Left cardiac atrium (tissue), 4 donors: ENCODE measurements around the gene SPTBN4. TPM values are rescaled to one million over a fixed set of nuclear protein-coding genes. Genes with fewer than 3 reads are reported as not detected.
"Not testable (repeated sequence)": the region's sequence is repeated elsewhere in the genome, so short reads cannot be mapped to it uniquely, and the experiment has no call there.

Experiments used
- ATAC-seq, 2 donors: fragments of 200-7000 bp; cut with Tn5 transposase; one replicate each; pipeline ENCODE4 v1.9.1; 2020; ENCODE audit warnings: mild to moderate bottlenecking in 2 of 2, moderate library complexity in 2 of 2
- DNase-seq: peaks from one replicate; pipeline ENCODE4 v3.0.0-alpha.2; 2020
- intact Hi-C, 2 donors: fragments of 100-400 bp; cut with DNase I; formaldehyde crosslinking; loops; one replicate each; pipeline versions ENCODE4 v1.14.1 to v1.15.1; 2022 to 2023
- long read RNA-seq: library from polyadenylated mRNA; unstranded; transcript quantifications from one replicate; pipeline ENCODE4 v2.0.0, GENCODE V29; 2021
- total RNA-seq, 2 donors: library from RNA; stranded (reverse); fragmentation: NEBNext Ultra II Directional; extraction: Animal tissue kit (Norgen Biotek cat#: 25700); gene quantifications; one replicate each; pipeline ENCODE4 v1.2.1, GENCODE V29; 2021
- donor health status: DM: no; HTN: yes; CAD: no.
- donor health status: DM: no; HTN: yes; CAD: no; lungs with severe emphysema.
- donor health status: DM: yes; HTN: yes; CAD: no.
- donor health status: Dilated cardiomyopathy.

Gene SPTBN4
- 1 to 10 TPM; 3.4 to 4.8 TPM for total RNA-seq
- long read RNA-seq, partial matches to known transcripts: 0 of 1 reads
- long read RNA-seq, other reads (novel, unspliced or antisense): 1 of 1 reads

DNA sequence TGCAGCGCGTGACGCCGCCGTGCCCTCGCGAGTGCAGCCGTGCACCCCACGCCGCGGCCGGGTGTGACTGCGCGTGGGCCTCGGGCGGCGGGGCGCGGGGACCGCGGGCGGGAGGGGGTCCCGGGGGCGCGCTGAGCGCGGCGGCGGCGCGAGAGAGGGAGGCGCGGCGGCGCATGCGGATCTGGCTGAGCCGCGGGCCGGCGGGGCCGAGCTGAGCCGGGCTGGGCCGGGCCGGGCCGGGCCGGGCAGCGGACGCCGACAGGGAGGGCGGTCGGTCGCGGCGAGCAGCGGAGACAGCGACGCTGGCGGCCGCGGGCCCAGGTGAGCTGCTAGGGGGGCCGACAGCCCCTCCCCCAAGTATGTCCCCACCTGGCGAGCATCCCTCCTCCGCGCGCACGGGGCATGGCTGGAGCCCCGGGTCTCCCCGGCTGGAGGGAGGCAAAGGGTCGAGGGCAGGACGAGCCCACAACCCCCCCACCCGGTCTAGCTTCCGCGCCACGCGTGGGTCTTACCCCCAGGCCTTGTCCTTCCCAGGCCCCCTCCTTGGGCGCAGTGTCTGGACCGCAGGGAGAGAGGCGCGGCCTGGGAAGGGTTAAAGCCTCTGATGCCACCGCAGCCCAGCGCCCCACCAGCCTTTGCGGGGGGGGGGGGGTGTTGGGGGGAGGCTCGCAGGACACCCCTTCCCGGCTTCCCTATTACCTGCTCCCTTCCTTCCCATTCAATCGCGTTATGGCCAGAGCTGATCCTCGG is at the start of gene SPTBN4:
Gene SPTBN4, plus strand, starts transcription at position 17 of the 750 bp plus-strand sequence. CDS start 5,621 bp downstream, outside the sequence.
- ATAC-seq (peak in 1 of 2 donors; percentile 2), DNase-seq (no peak)
- intact Hi-C loops: loop anchor here in 1 of 2 donors (5.0 kb wide), 1 partner anchor 135 kb away; the partner anchor contains the start of gene LTBP4

DNA sequence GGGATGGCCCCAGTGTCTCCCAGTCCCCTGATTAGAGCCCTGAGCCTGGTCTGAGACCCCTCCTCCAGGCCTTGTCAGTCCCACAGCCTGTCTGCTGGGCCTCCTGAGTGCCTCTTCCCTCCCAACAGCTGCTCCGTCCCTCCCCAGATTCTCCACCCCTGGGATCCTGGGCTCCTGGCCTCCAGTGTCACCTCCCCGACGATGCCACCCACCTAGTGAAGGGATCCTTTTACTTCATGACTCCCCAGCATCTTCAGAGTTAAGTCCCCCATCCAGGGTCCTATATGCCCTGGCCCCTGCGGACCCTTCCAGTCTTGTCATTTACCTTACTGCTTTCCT is 49.2 kb upstream of the SPTBN4 start:
- intact Hi-C loops: no loop called here
- ATAC-seq (no peak), DNase-seq (no peak)

DNA sequence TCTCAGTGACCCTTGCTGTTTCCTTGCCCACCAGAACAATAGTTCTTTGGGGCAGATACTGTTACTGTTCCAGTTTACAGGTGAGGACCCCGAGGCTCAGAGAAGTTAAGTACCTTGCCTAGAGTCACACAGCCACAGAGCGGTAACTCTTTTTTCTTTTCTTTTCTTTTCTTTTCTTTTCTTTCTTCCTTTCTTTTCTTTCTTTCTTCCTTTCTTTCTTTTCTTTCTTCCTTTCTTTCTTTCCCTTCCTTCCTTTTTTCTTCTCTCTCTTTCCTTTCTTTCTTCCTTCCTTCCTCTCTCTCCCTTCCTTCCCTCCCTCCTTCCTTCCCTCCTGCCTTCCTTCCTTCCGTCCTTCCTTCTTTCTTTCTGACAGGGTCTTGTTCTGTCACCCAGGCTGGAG is 48.8 kb upstream of the SPTBN4 start:
- ATAC-seq: no peak
- no peak for DNase-seq
- intact Hi-C loops: no loop called here

DNA sequence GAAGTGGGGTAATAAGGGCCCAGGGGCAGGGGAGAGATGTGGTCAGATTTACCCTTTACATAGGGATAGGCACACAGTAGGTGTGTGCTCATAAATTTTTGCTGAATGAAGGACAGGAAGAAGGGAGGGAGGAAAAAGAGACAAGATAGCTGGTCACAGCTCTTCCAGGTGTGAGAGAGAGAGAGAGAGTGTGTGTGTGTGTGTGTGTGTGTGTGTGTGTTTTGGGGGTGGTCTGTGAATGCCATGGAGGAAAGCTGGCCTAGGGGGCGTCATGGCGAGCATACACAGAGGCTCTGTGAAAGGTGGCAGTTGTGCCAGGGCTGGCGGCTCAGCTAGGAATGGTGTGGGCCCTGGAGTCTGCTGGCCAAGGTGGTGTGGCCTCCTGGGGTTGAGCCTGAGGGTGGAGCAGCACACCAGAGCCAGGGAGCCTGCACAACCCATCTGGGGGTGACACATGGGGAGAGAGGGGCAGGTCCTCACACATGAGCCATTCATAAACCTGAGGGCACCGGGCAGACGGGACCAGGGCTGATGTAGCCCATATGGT is 47.7 kb upstream of the SPTBN4 start:
- intact Hi-C loops: no loop called here
- no peak for DNase-seq
- no peak for ATAC-seq

DNA sequence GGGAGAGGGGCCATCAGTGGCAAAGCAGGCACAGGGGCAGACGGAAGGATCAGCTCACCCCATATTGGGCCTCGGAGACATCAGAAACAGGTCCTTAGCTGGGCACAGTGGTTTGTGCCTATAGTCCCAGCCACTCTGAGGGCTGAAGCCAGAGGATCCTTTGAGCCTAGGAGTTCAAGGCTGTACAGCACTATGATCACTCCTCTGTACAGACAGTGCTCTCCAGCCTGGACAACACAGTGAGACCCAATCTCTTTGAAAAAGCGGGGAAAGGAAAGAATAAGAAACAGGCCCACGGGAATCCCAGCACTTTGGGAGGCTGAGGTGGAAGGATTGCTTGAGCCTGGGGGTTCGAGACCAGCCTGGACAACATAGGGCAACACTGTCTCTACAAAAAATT is 47.0 kb upstream of the SPTBN4 start:
- ATAC-seq: no peak
- intact Hi-C loops: loop anchor here in 1 of 2 donors (5.0 kb wide), 1 partner anchor 77 kb away; no protein-coding TSS in a partner anchor
- no peak for DNase-seq

DNA sequence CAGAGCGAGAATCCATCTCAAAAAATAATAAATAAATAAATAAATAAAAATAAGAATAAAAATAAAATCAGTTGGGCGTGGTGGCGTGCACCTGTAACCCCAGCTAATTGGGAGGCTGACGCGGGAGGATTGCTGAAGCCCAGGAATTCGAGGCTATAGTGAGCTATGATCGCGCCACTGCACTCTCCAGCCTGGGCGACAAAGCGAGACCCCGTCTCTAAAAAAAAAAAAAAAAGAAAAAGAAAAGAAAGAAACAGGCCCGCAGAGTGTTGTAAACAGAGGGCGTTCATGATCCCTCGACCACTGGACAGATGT is 46.4 kb upstream of the SPTBN4 start:
- intact Hi-C loops: loop anchor here in 1 of 2 donors (5.0 kb wide), 1 partner anchor 78 kb away; no protein-coding TSS in a partner anchor
- DNase-seq (no peak), ATAC-seq (no peak)

DNA sequence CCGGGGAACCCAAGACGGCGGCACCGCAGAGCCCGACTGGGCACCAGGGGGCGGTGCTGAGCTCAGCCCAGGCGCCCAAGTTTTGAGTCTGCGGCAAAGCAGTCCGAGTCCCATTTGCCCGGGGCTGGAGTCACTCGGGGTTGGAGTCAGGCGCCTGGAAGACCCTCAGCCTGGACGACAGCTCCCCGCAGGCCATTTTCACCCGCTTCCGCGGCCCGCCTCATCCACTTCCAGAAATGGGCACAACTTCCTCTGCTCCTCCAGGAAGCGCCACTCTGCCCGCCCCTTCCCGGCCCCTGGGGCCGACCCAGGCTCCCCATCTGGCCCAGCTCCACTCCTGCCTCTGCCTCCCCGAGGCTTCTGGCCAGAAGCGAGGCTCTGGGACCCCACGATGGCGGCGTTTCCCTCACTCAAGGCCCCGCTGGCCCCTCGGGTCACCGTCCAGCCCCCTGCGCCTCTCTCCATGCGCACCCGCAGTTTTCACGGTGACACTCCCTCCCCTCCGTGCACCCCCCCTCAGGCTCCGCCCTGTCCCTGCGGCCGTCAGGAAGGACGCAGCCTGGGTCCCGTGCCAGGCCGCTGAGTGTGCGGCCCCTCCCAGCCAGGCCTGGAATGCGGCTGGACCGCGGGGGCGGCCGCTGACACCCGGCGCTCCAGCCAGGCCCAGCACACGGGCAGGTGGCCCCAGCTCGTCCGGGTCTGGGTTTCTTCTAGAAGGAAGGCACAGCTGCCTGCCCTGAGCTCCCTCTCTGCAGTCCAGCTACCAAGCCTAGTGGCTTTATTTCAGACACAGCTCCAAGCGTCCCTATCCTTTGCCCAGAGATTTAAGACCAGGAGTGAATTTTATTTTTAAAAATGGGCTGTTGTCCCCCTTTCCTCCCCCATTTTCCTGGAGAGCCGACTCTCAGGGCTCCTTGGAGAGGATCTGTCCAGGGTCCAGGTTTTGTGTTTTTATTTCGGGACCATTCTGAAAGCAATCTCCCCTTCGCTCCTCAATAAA is 45.7 kb upstream of the SPTBN4 start:
- intact Hi-C loops: loop anchor here in 1 of 2 donors (5.0 kb wide), 1 partner anchor 79 kb away; no protein-coding TSS in a partner anchor
- ATAC-seq (peak; percentile 83 to 86), DNase-seq (peak; percentile 96)

DNA sequence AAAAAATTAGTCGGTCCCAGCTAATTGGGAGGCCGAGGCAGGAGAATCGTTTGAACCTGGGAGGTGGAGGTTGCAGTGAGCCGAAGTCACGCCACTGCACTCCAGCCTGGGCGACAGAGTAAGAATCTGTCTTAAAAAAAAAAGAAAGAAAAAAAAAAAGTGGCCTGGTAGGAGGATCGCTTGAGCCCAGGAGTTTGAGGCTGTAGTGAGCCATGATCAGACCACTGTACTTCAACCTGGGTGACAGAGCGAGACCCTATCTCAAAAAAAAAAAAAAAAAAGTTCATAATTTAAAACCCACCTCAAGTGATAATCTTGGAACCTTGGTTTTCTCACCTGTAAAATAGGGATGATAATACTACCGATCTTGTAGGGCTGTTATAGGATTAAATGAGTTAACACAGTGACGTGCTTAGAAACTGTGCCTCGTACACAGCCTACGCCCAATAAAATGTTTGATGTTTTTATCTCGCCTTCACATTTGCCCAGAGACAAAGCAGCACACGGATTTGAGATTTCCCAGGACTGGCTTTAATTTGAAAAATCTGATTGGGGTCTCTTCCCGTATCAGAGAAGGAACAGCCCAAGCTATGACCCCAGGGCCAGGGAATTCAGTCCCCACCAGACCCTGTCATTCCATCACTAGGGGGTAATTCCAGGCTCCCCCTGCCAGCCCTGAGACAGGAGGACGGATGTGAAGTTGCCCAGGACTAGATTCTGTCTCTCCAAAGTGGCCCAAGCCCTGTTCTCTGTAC is 44.6 kb upstream of the SPTBN4 start:
- intact Hi-C loops: loop anchor here in 1 of 2 donors (5.0 kb wide), 1 partner anchor 80 kb away; no protein-coding TSS in a partner anchor
- no peak for ATAC-seq
- no peak for DNase-seq

DNA sequence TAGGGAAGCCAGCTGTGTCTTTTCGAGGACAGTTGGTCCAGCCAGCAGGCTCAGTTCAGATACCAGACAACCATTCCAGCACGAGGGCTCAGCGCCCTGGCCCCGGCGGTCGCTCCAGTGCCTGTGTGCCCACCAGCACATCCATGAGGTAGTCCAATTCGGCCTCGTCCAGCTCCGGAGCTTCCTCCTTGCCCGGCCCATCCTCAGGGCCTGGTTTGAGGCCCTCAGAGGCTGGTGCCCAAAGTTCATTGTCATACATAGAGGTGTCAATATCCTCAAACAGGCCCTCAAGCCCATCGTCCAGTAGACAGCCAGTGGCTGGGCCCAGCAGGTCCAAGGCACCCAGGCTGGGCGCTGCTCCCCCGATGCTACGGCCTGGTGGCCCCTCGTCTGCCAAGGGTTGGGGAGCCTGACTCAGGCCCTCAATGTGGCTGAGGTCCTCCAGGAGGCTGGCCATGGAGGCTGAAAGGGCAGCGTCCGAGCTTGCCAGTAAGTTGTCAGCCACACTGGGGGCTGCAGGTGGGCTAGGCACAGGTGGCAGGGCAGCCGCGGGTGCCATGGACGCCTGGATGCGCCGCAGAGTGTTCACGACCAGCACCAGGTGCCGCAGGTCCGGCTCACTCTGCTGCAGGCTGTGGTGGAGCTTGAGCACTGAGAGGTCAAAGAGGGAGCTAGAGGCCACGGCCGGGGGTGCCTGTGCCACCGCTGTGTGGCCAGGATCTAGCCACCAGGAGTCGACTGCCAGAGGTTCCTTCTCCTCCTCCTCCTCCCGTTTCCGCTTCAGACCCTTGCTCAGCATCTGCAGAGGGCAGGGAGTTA is 43.8 kb upstream of the SPTBN4 start:
- ATAC-seq (no peak), DNase-seq (no peak)
- intact Hi-C loops: loop anchor here in 1 of 2 donors (5.0 kb wide), 1 partner anchor 81 kb away; no protein-coding TSS in a partner anchor

DNA sequence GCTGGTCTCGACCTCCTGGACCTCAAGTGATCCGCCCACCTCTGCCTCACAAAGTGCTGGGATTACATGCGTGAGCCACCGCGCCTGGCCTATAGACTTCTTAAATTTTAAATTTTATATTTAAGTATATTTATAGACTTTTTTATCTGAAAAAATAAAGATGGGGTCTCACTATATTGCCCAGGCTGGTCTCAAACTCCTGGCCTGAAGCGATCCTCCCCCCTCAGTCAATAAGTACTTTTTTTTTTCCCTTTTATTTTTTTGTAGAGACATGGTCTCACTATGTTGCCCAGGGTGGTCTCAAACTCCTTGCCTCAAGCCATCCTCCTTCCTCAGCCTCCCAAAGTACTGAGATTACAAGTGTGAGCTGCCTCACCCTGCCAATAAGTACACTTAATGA is 42.9 kb upstream of the SPTBN4 start:
- intact Hi-C loops: loop anchor here in 1 of 2 donors (2.0 to 5.0 kb wide), 2 partner anchors 19 to 82 kb away; no protein-coding TSS in a partner anchor
- DNase-seq: no peak
- no peak for ATAC-seq

DNA sequence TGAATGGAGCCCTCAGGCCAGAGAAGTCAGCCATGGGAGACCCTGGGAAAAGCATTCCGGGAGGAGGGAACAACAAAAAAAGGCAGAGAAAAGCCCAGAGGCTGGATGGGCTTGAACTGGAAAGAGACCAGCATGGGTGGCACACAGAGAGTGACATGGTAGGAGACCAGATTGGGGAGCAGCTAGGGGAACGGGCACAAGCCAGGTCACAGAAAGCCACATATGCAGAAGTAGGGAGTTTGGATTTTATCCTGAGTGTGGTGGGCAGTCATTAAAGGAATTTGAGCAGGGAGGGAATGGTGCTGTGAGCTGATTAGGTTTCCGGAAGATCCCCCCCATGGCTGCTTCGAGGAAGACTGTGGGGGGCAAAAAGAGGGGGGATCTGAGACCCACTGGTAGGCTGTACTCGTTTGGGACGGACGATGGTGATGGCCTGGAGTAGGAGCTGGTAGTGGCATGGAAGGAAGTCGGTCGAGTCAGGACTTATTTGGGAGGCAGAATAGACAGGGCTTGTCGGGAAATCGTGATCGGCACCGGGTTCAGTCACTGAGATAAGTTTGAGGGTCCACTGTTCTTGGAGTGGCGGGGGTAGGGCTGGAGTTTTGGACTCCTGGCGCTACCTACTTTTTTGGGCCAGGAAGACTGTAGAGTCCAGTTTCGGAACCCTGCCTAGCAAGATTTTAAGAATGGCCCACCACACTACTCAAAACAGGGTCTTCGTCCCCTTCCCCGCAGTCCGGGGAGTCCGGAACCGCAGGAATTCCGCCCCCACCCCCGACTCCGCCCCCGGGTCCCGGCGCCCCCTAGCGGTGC is 42.0 kb upstream of the SPTBN4 start:
- no peak for DNase-seq
- ATAC-seq: no peak
- intact Hi-C loops: loop anchor here in 1 of 2 donors (2.0 to 5.0 kb wide), 2 partner anchors 18 to 83 kb away; no protein-coding TSS in a partner anchor

DNA sequence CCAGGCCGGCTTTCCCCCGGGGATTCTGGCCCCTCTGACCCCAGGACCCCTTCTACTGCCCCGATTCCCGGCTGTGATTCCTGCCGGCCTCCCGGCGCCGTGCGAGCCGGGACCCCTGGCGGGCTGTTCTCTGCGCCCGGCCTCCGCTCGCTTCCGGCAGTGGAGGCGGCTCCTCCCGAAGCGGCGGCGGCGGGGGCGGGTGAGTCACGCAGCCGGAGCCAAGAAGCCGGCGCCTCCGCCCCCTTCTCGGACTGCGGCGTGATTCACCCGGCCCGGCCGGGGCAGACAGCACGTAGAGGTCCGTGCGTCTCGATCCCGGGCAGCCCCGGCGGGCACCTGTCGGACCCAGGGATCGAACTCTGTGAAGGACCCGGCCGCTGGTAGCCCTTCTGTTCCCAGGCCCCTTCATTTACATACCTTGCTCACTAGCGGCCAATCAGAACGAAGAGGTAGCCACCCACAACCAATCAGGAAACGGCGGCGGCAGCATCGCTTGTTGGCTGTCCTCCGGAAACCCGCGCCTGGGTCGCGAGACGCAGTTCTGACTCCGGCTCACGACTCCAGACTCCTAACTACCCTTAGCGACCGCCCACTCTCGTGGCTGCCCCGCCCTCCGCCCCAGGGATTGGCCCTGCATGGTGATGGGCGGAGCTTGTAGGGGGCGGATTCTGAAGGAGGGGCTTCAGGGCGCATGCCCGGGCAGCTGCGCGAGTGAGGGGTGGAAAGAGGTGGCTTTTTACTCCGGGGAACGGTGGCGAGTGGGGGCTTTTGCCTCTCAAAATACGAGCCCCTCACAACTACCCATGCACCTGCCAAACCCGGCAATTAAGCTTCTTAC is 41.1 kb upstream of the SPTBN4 start, which contains the start of gene SERTAD1:
Gene SERTAD1, minus strand, starts transcription at position 543 of the 838 bp plus-strand sequence. CDS start 2,446 bp downstream, outside the sequence.
- DNase-seq: peak; percentile 100
- peak; percentile 93 to 95 for ATAC-seq
- intact Hi-C loops: loop anchor here in 1 of 2 donors (2.0 kb wide), 1 partner anchor 17 kb away; no protein-coding TSS in a partner anchor

DNA sequence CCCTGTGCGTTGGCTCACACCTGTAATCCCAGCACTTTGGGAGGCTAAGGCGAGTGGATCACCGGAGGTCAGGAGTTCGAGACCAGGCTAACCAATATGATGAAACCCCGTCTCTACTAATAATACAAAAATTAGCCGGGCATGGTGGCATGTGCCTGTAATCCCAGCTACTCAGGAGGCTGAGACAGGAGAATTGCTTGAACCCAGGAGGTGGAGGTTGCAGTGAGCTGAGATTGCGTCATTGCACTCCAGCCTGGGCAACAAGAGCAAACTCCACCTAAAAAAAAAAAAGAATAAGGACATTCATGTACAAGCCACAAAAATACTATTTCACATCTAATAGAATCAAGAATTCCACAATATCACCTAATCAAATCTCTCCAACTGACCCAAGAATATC is 38.6 kb upstream of the SPTBN4 start:
- ATAC-seq, intact Hi-C loops, DNase-seq: not testable (repeated sequence)

DNA sequence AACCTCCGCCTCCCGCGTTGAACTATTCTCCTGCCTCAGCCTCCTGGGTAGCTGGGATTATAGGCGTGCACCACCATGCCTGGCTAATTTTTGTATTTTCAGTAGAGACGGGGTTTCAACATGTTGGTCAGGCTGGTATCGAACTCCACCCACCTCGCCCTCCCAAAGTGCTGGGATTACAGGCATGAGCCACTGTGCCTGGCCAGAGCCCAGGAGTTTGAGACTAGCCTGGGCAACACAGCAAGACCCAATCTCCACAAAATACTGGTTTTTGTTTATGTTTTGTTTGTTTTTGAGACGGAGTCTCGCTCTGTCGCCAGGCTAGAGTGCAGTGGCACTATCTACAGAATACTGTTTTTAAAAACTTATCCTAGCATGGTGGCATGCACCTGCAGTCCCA is 36.6 kb upstream of the SPTBN4 start:
- DNase-seq, intact Hi-C loops, ATAC-seq: not testable (repeated sequence)

DNA sequence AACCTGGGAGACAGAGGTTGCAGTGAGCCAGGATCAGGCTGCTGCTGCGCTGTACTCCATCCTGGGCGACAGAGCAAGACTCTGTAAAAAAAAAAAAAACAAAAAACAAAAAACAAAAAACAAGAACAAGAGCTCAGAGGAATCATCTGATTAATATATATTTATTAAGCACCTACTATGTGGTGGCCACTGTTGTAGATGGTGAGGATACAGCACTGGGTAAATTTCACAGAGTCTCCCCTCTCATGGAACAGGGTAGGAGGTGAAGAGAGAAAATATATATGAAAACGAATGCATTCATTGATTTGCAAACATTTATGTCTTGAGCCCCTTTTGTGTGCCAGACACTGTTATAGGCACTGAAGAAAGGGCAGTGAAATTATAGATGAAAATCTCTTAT is 35.1 kb upstream of the SPTBN4 start:
- DNase-seq (no peak), ATAC-seq (no peak)
- intact Hi-C loops: no loop called here

DNA sequence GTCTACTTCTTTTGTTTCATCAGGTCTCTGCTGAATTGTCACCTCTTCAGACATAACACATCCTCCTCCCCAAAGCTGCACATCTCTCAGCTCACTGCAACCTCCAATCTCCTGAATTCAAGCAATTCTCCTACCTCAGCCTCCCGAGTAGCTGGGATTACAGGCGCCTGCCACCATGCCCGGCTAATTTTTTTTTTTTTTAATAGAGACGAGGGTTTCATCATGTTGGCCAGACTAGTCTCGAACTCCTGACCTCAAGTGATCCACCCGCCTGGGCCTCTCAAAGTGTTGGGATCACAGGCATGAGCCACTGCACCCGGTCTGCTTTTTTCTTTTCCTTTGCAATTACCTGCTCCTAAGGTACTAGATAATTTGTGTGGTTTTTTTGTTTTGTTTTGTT is 34.0 kb upstream of the SPTBN4 start:
- ATAC-seq, DNase-seq, intact Hi-C loops: not testable (repeated sequence)
